Liver (tissue), 9 donors: ENCODE data around the gene PRKCH. TPM values are rescaled to one million over a fixed set of nuclear protein-coding genes. Genes with fewer than 3 reads are reported as not detected.

Experiments used
- DNase-seq: peaks from one replicate; pipeline ENCODE4 v3.0.0-alpha.2; 2017; ENCODE audit warnings: low spot score
- H3K27ac ChIP-seq, 2 donors: one replicate each; pipeline ENCODE4 v1.7.0; 2013; ENCODE audit warnings: inconsistent platforms in 2 of 2, low read length in 2 of 2, control low read depth in 1 of 2, low read depth in 1 of 2, mild to moderate bottlenecking in 1 of 2
- H3K27me3 ChIP-seq, 4 donors: one replicate each; pipeline versions ENCODE4 v1.6.1 to v1.7.0; 2013; ENCODE audit warnings: low read length in 3 of 4, inconsistent platforms in 1 of 4, mild to moderate bottlenecking in 1 of 4, moderate library complexity in 1 of 4; ENCODE audit not compliant: control insufficient read depth in 4 of 4, insufficient read depth in 4 of 4
- H3K36me3 ChIP-seq, 4 donors: one replicate each; pipeline versions ENCODE4 v1.6.1 to v1.7.0; 2013; ENCODE audit warnings: low read length in 3 of 4, mild to moderate bottlenecking in 3 of 4, low read depth in 1 of 4, moderate library complexity in 1 of 4; ENCODE audit not compliant: control insufficient read depth in 4 of 4, insufficient read depth in 3 of 4
- H3K4me1 ChIP-seq, 4 donors: one replicate each; pipeline versions ENCODE4 v1.6.1 to v1.7.0; 2013; ENCODE audit warnings: low read length in 3 of 4, mild to moderate bottlenecking in 3 of 4, moderate library complexity in 1 of 4; ENCODE audit not compliant: control insufficient read depth in 4 of 4, insufficient read depth in 4 of 4
- H3K4me3 ChIP-seq, 3 donors: one replicate each; pipeline versions ENCODE4 v1.6.1 to v1.7.0; 2013; ENCODE audit warnings: low read length in 3 of 3, control low read depth in 1 of 3, low read depth in 1 of 3, mild to moderate bottlenecking in 1 of 3
- H3K9ac ChIP-seq, 2 donors: one replicate each; pipeline ENCODE4 v1.7.0; 2013; ENCODE audit warnings: low read length in 2 of 2, mild to moderate bottlenecking in 2 of 2, moderate library complexity in 2 of 2, control low read depth in 1 of 2, low read depth in 1 of 2
- H3K9me3 ChIP-seq, 4 donors: one replicate each; pipeline versions ENCODE4 v1.6.1 to v1.7.0; 2013; ENCODE audit warnings: low read length in 3 of 4; ENCODE audit not compliant: control insufficient read depth in 4 of 4
- ATF3 ChIP-seq: IDR thresholded peaks from 2 replicates; pipeline ENCODE4 v1.6.1; 2016; ENCODE audit warnings: antibody characterized with exemption
- CTCF ChIP-seq: fragments of 150-350 bp; IDR thresholded peaks from 2 replicates; pipeline ENCODE4 v1.5.1; 2017; ENCODE audit warnings: improper control_type of control experiment, low read depth, low read length; ENCODE audit not compliant: missing input control
- EGR1 ChIP-seq, 2 donors: IDR thresholded peaks; 2 replicates each; pipeline ENCODE4 v1.6.1; 2016 to 2018; ENCODE audit warnings: antibody characterized with exemption in 2 of 2, low read depth in 2 of 2
- FOXA1 ChIP-seq: IDR thresholded peaks from 2 replicates; pipeline ENCODE4 v1.6.1; 2016; ENCODE audit warnings: antibody characterized with exemption
- FOXA2 ChIP-seq: IDR thresholded peaks from 2 replicates; pipeline ENCODE4 v1.6.1; 2016; ENCODE audit warnings: antibody characterized with exemption
- GABPA ChIP-seq, 2 donors: IDR thresholded peaks in 1 of 2; conservative IDR thresholded peaks in 1 of 2; 2 replicates each; pipeline ENCODE4 v1.6.1; 2016; ENCODE audit warnings: antibody characterized with exemption in 2 of 2, mild to moderate bottlenecking in 1 of 2, moderate library complexity in 1 of 2
- HNF4A ChIP-seq, 2 donors: conservative IDR thresholded peaks; 2 replicates each; pipeline ENCODE4 v1.6.1; 2016; ENCODE audit warnings: antibody characterized with exemption in 2 of 2, mild to moderate bottlenecking in 2 of 2
- HNF4G ChIP-seq: IDR thresholded peaks from 2 replicates; pipeline ENCODE4 v1.6.1; 2016; ENCODE audit warnings: antibody characterized with exemption
- JUND ChIP-seq, 2 donors: IDR thresholded peaks; 2 replicates each; pipeline ENCODE4 v1.6.1; 2016; ENCODE audit warnings: antibody characterized with exemption in 2 of 2
- MAX ChIP-seq: IDR thresholded peaks from 2 replicates; pipeline ENCODE4 v1.6.1; 2016; ENCODE audit warnings: antibody characterized with exemption
- NR2F2 ChIP-seq: IDR thresholded peaks from 2 replicates; pipeline ENCODE4 v1.6.1; 2016; ENCODE audit warnings: antibody characterized with exemption
- RAD21 ChIP-seq, 2 donors: IDR thresholded peaks; 2 replicates each; pipeline ENCODE4 v1.6.1; 2016; ENCODE audit warnings: antibody characterized with exemption in 2 of 2, mild to moderate bottlenecking in 2 of 2
- RXRA ChIP-seq, 2 donors: IDR thresholded peaks; 2 replicates each; pipeline ENCODE4 v1.6.1; 2017 to 2018; ENCODE audit warnings: antibody characterized with exemption in 2 of 2, mild to moderate bottlenecking in 1 of 2
- SP1 ChIP-seq: IDR thresholded peaks from 2 replicates; pipeline ENCODE4 v1.6.1; 2018; ENCODE audit warnings: antibody characterized with exemption, mild to moderate bottlenecking
- TAF1 ChIP-seq: conservative IDR thresholded peaks from 2 replicates; pipeline ENCODE4 v1.6.1; 2016; ENCODE audit warnings: antibody characterized with exemption, mild to moderate bottlenecking
- YY1 ChIP-seq: IDR thresholded peaks from 2 replicates; pipeline ENCODE4 v1.6.1; 2016; ENCODE audit warnings: antibody characterized with exemption, mild to moderate bottlenecking
- ZBTB33 ChIP-seq: IDR thresholded peaks from 2 replicates; pipeline ENCODE4 v1.6.1; 2016; ENCODE audit warnings: antibody characterized with exemption
- WGBS: extraction: QIAGEN DNeasy Blood & Tissue Kit; methylation state at CpG from one replicate; pipeline ENCODE4 v1.1.7; 2013; 5-methylcytosine and 5-hydroxymethylcytosine counted together
- polyA plus RNA-seq, 2 donors: library from polyadenylated mRNA; stranded (reverse) in 1 of 2; unstranded in 1 of 2; fragments of 200-250 nt in 1 of 2; fragments of >200 nt in 1 of 2; fragmentation: Nextera tagmentation in 1 of 2; extraction: Ambion mirVana in 1 of 2; gene quantifications; one replicate each; pipeline versions ENCODE4 v1.2.1 to v1.2.3, GENCODE V29; 2013 to 2015
- total RNA-seq, 2 donors: library from RNA; depleted of rRNA; stranded (reverse); fragments of >200 nt; gene quantifications; one replicate each; pipeline ENCODE4 v1.2.3, GENCODE V29; 2014
- donor health status: healthy.
- donor health status: healthy.
- donor health status: healthy.
- donor health status: healthy.
- donor health status: healthy.

The PRKCH gene
- total and polyA plus RNA-seq, 4 donors, result 3.9 to 13.7 (median 7.0) TPM

- no peak overlapping the region for H3K9ac ChIP-seq
These were observed 260.7 kb downstream of the PRKCH start for GRCh38 chr14:61581955-61582615.

GRCh38 chr14:61582815-61583214 lies 261.4 kb downstream of the PRKCH start:
- Histone ChIP-seq H3K4me1 (peaks cover 0 to under 1% (median 0%) of the 10 kb centered on the region in 4 donors), H3K27me3 (no peaks in the 10 kb centered on the region), H3K36me3 (no peaks in the 10 kb centered on the region), H3K27ac (no peak overlapping the region), H3K9ac (no peak overlapping the region), H3K9me3 (no peaks in the 10 kb centered on the region), H3K4me3 (no peak overlapping the region)
- TF ChIP-seq ATF3 (no peak), CTCF (no peak), ZBTB33 (no peak), FOXA2 (no peak), JUND (IDR thresholded peaks at IDR 0.05) (no peak), RXRA (IDR thresholded peaks at IDR 0.05) (no peak), TAF1 (no peak), HNF4A (conservative IDR thresholded peaks at IDR 0.05) (no peak), NR2F2 (no peak), SP1 (no peak), YY1 (no peak), HNF4G (no peak), MAX (no peak), FOXA1 (no peak), RAD21 (IDR thresholded peaks at IDR 0.05) (no peak), EGR1 (IDR thresholded peaks at IDR 0.05; ENCODE audit: low read depth in 2 of 2) (no peak)
- WGBS, result 88% methylated on average over 2 of the region's 2 CpGs
- no peak for DNase-seq

More at GRCh38 chr14:61581955-61582615, 260.7 kb downstream of the PRKCH start:
- TF ChIP-seq GABPA (IDR thresholded peaks at IDR 0.05 in 1 of 2, conservative IDR thresholded peaks at IDR 0.05 in 1 of 2) (no peak), NR2F2 (peak; percentile 56)
- no peaks in the 10 kb centered on the region for H3K27me3 ChIP-seq
- no peak overlapping the region for H3K4me3 ChIP-seq
- H3K27ac ChIP-seq, result no peak overlapping the region
- H3K4me1 ChIP-seq, result no peaks in the 10 kb centered on the region
- H3K9me3 ChIP-seq, result no peaks in the 10 kb centered on the region
- 88% methylated on average over 3 of the region's 3 CpGs for WGBS
- DNase-seq, result no peak
- no peaks in the 10 kb centered on the region for H3K36me3 ChIP-seq
